ENCODE measurements around the gene EPHB2.

The EPHB2 gene

DNA sequence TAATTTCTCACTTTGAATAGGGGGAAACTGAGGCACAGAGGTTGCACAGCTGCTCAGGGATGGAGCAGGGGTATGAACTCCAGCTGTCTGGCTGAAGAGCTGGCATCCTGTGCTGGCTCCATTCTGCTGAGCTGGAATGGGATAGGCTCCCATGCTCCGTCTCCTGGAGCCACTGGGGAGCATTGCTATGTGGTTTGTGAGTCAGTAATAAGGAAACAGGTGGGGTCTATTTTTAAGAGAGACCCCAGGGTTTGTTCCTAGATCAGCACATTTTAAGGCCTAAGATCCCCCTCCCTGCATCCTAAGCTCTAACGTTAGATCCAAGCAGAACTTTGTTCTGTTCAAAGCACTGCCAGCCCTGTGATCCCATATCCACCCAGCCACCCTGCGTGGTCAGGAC is 189.8 kb downstream of the EPHB2 start:
- Histone ChIP-seq H3K4me2 (ENCODE audit: low read depth, low read length, poor library complexity, severe bottlenecking) (no peak overlapping the region), H3K9me2 (replicated peaks; ENCODE audit: low read depth, low read length) (no peaks in the 10 kb centered on the region), H4K20me1 (ENCODE audit: insufficient read depth, low read length, poor library complexity, severe bottlenecking) (no peaks in the 10 kb centered on the region), H2AFZ (ENCODE audit: low read length) (no peak overlapping the region), H3K9me3 (ENCODE audit: insufficient read depth, low read depth, low read length) (no peaks in the 10 kb centered on the region), H3K9ac (ENCODE audit: low read depth, low read length, poor library complexity, severe bottlenecking) (no peak overlapping the region), H3K4me3 (ENCODE audit: low read length, poor library complexity, severe bottlenecking) (no peak overlapping the region), H3F3A (ENCODE audit: low read depth) (no peaks in the 10 kb centered on the region), H3K79me2 (ENCODE audit: insufficient read depth, low read length) (no peaks in the 10 kb centered on the region), H3K4me1 (ENCODE audit: insufficient read depth, low read length, poor library complexity, severe bottlenecking) (no peaks in the 10 kb centered on the region), H3K36me3 (ENCODE audit: insufficient read depth, low read length) (no peaks in the 10 kb centered on the region), H3K27me3 (ENCODE audit: insufficient read depth, low read length, poor library complexity, severe bottlenecking) (no peaks in the 10 kb centered on the region)
- TF ChIP-seq, protein P1, sequence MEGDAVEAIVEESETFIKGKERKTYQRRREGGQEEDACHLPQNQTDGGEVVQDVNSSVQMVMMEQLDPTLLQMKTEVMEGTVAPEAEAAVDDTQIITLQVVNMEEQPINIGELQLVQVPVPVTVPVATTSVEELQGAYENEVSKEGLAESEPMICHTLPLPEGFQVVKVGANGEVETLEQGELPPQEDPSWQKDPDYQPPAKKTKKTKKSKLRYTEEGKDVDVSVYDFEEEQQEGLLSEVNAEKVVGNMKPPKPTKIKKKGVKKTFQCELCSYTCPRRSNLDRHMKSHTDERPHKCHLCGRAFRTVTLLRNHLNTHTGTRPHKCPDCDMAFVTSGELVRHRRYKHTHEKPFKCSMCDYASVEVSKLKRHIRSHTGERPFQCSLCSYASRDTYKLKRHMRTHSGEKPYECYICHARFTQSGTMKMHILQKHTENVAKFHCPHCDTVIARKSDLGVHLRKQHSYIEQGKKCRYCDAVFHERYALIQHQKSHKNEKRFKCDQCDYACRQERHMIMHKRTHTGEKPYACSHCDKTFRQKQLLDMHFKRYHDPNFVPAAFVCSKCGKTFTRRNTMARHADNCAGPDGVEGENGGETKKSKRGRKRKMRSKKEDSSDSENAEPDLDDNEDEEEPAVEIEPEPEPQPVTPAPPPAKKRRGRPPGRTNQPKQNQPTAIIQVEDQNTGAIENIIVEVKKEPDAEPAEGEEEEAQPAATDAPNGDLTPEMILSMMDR (conservative IDR thresholded peaks at IDR 0.05; ENCODE audit: low read length): no peak
- no peak for TF ChIP-seq EZH2phosphoT487 (IDR thresholded peaks at IDR 0.05; ENCODE audit: borderline replicate concordance)

DNA sequence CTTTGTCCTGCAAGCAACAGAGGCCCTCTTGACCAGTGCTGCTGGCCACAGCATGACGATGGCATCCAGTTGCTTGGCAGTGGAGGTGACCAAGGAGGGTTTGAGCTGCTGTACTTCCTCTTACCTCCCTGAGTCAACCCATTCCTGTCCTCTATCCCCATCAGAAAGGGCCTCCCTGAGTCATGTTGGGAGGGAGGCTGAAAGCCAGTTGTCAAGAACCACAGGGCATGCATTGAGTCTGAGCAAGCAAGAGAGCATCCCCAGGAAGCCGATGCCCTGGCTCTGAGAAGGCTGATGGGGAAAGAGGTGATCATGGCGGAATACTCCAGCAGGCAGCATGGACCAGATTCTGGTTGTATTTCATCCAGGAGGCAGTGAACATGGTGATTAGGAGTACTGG is 192.5 kb downstream of the EPHB2 start:
- H3K9me3 ChIP-seq (ENCODE audit: insufficient read depth, low read depth, low read length): no peaks in the 10 kb centered on the region
- no peaks in the 10 kb centered on the region for H3K27me3 ChIP-seq (ENCODE audit: insufficient read depth, low read length, poor library complexity, severe bottlenecking)
- H3K4me1 ChIP-seq (ENCODE audit: insufficient read depth, low read length, poor library complexity, severe bottlenecking): no peaks in the 10 kb centered on the region
- H3K79me2 ChIP-seq (ENCODE audit: insufficient read depth, low read length): no peaks in the 10 kb centered on the region
- H3F3A ChIP-seq (ENCODE audit: low read depth): no peaks in the 10 kb centered on the region
- no peak overlapping the region for H2AFZ ChIP-seq (ENCODE audit: low read length)
- H3K4me2 ChIP-seq (ENCODE audit: low read depth, low read length, poor library complexity, severe bottlenecking): no peak overlapping the region
- no peak overlapping the region for H3K4me3 ChIP-seq (ENCODE audit: low read length, poor library complexity, severe bottlenecking)
- TF ChIP-seq, protein P1 (conservative IDR thresholded peaks at IDR 0.05; ENCODE audit: low read length): no peak
- no peak for TF ChIP-seq EZH2phosphoT487 (IDR thresholded peaks at IDR 0.05; ENCODE audit: borderline replicate concordance)
- H3K36me3 ChIP-seq (ENCODE audit: insufficient read depth, low read length): no peaks in the 10 kb centered on the region
- no peaks in the 10 kb centered on the region for H3K9me2 ChIP-seq (replicated peaks; ENCODE audit: low read depth, low read length)
- no peaks in the 10 kb centered on the region for H4K20me1 ChIP-seq (ENCODE audit: insufficient read depth, low read length, poor library complexity, severe bottlenecking)
- H3K9ac ChIP-seq (ENCODE audit: low read depth, low read length, poor library complexity, severe bottlenecking): no peak overlapping the region

DNA sequence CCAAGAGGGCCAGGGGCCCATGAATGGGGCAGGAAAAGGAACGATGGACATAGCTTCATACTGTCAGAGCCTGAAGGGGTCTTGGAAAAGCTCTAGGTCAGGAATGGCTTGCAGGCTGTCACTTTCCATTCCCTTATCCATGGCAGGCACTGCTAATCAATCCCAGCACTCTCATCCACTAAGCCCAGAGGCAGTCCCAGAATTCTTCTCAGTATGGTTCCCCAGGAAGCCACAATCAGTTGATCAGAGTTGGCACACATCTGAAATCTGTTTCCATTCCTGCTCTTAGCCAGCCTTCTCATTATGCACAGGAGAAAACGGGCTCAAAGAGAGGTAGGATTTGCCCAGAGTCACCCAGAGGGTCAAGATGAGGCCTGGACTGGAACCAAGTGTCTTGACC is 196.3 kb downstream of the EPHB2 start:
- Histone ChIP-seq H3K27me3 (ENCODE audit: insufficient read depth, low read length, poor library complexity, severe bottlenecking) (no peaks in the 10 kb centered on the region), H3F3A (ENCODE audit: low read depth) (no peaks in the 10 kb centered on the region), H3K36me3 (ENCODE audit: insufficient read depth, low read length) (no peaks in the 10 kb centered on the region), H3K9me3 (ENCODE audit: insufficient read depth, low read depth, low read length) (no peaks in the 10 kb centered on the region), H3K79me2 (ENCODE audit: insufficient read depth, low read length) (no peaks in the 10 kb centered on the region), H2AFZ (ENCODE audit: low read length) (no peak overlapping the region), H3K9ac (ENCODE audit: low read depth, low read length, poor library complexity, severe bottlenecking) (no peak overlapping the region), H3K4me3 (ENCODE audit: low read length, poor library complexity, severe bottlenecking) (no peak overlapping the region), H3K4me1 (ENCODE audit: insufficient read depth, low read length, poor library complexity, severe bottlenecking) (no peaks in the 10 kb centered on the region), H3K9me2 (replicated peaks; ENCODE audit: low read depth, low read length) (no peaks in the 10 kb centered on the region), H3K4me2 (ENCODE audit: low read depth, low read length, poor library complexity, severe bottlenecking) (no peak overlapping the region), H4K20me1 (ENCODE audit: insufficient read depth, low read length, poor library complexity, severe bottlenecking) (no peaks in the 10 kb centered on the region)
- TF ChIP-seq EZH2phosphoT487 (IDR thresholded peaks at IDR 0.05; ENCODE audit: borderline replicate concordance): no peak
- TF ChIP-seq, protein P1 (conservative IDR thresholded peaks at IDR 0.05; ENCODE audit: low read length): no peak

Measured in Loucy (cell line).